Subcutaneous abdominal adipose tissue (tissue), 5 donors: Measurements from ENCODE around the gene ANGEL2.

Source experiments
- H3K27ac ChIP-seq: one replicate; pipeline ENCODE4 v1.7.0; 2013; ENCODE audit warnings: low read depth, mild to moderate bottlenecking, inconsistent platforms, low read length, moderate library complexity
- H3K27me3 ChIP-seq, 5 donors: one replicate each; pipeline ENCODE4 v1.7.0; 2013; ENCODE audit warnings: low read length in 5 of 5, inconsistent platforms in 1 of 5; ENCODE audit not compliant: control insufficient read depth in 5 of 5, insufficient read depth in 4 of 5
- H3K36me3 ChIP-seq, 5 donors: one replicate each; pipeline ENCODE4 v1.7.0; 2013; ENCODE audit warnings: low read length in 5 of 5; ENCODE audit not compliant: control insufficient read depth in 5 of 5, insufficient read depth in 5 of 5
- H3K4me1 ChIP-seq, 5 donors: one replicate each; pipeline ENCODE4 v1.7.0; 2013; ENCODE audit warnings: low read length in 5 of 5, mild to moderate bottlenecking in 3 of 5, moderate library complexity in 1 of 5; ENCODE audit not compliant: control insufficient read depth in 5 of 5, insufficient read depth in 5 of 5
- H3K4me3 ChIP-seq, 5 donors: one replicate each; pipeline ENCODE4 v1.7.0; 2013; ENCODE audit warnings: low read length in 5 of 5, low read depth in 1 of 5
- H3K9ac ChIP-seq, 5 donors: one replicate each; pipeline ENCODE4 v1.7.0; 2013; ENCODE audit warnings: low read length in 5 of 5, mild to moderate bottlenecking in 4 of 5, moderate library complexity in 3 of 5
- H3K9me3 ChIP-seq, 5 donors: one replicate each; pipeline ENCODE4 v1.7.0; 2013; ENCODE audit warnings: low read length in 5 of 5; ENCODE audit not compliant: control insufficient read depth in 5 of 5
- donor health status: healthy.
- donor health status: healthy.
- donor health status: healthy.
- donor health status: healthy.
- donor health status: healthy.

ANGEL2 gene

GRCh38 chr1:212976586-212976985, 39.1 kb downstream of the ANGEL2 start:
- Histone ChIP-seq H3K9ac (no peak overlapping the region), H3K36me3 (no peaks in the 10 kb centered on the region), H3K4me3 (no peak overlapping the region), H3K4me1 (peaks cover 0 to 13% (median 6%) of the 10 kb centered on the region in 5 donors), H3K27ac (no peak overlapping the region), H3K9me3 (no peaks in the 10 kb centered on the region), H3K27me3 (peaks cover 0 to 2% (median 0%) of the 10 kb centered on the region in 5 donors)

DNA sequence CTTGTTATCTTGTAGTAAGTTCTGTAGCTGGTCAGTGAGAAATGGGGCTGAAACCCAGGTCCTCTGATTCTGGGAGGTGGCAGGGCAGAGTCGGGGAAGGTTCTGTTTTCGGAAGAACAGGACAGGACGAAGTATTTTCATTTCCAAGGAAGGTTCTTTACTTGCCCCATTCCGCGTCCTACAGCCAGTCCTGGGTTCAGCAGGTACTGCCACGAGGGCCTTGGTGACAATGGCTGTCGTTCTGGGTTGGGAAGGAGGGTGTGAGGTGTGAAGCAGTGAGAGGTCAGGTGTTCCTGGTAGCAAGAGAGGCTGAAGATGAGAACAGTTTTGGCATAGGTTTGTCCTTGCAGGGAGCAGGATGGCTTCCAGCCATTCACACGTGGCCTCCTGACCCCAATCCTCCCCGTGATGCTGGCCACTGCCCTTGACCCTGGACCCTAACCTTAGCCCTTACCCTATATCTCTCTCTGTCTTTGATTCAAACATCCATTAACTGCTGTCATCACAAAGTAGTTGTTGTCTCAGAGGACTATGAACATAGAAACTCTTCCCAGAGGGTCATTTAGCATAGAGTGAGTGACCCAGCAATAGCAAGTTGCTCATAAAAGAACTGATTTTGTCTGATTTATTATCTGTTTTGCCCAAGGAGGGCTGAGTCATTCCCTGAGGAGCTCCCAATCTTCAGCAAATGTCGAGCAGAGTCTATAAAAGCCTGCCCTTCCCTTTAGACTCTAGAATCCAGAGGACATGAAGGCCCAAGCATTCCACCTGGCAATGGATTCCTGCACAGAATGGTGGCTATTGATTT, 40.4 kb downstream of the ANGEL2 start:
- Histone ChIP-seq H3K27ac (no peak overlapping the region), H3K9ac (no peak overlapping the region), H3K4me1 (peaks cover 0 to 6% (median 6%) of the 10 kb centered on the region in 5 donors), H3K27me3 (peaks cover 0 to 4% (median 0%) of the 10 kb centered on the region in 5 donors), H3K9me3 (no peaks in the 10 kb centered on the region), H3K36me3 (no peaks in the 10 kb centered on the region), H3K4me3 (no peak overlapping the region)

DNA sequence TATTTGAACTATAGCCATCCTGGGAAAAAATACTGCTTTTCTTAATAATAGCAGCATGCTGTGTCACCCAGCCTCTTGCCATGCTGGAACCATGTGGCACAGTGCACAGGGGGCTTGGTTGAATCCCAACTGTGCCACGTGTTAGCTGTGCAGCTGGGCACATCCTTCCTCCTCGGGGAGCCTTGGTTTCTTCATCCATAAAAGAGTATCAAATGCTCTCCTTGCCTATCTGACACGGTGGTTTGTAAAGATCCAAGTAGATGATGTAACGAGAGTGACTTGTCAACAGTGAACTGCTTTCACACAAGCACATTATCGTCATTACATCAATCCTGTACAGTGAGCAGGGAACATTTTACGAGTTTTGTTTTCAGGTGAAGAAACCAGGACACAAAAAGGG, 41.0 kb downstream of the ANGEL2 start:
- H3K27ac ChIP-seq, result no peak overlapping the region
- peaks cover 0 to under 1% (median 0%) of the 10 kb centered on the region in 5 donors for H3K4me1 ChIP-seq
- H3K36me3 ChIP-seq, result no peaks in the 10 kb centered on the region
- no peaks in the 10 kb centered on the region for H3K9me3 ChIP-seq
- peaks cover 0 to 7% (median 2%) of the 10 kb centered on the region in 5 donors for H3K27me3 ChIP-seq
- no peak overlapping the region for H3K9ac ChIP-seq
- H3K4me3 ChIP-seq, result no peak overlapping the region

DNA sequence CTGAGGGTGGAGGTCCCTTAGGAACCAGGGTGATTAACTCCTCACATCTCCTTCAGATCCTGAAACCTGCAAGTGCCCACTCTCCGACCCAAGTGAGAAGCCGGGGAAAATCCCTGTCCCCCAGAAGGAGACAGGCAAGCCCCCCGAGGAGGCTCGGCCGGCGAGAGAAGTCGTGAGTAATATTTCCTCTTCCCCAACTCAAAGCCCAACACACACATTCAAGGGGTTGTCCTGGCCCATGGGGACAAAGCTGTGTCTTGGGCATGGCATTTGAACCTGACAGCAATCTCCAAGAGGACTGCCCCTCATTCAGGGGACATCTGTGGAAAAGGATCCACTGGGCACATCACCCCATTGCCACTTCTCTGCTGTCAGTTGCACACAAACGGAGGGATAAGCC, 41.8 kb downstream of the ANGEL2 start:
- Histone ChIP-seq H3K9ac (no peak overlapping the region), H3K36me3 (no peaks in the 10 kb centered on the region), H3K4me3 (no peak overlapping the region), H3K27ac (no peak overlapping the region), H3K27me3 (peaks cover 0 to 7% (median 2%) of the 10 kb centered on the region in 5 donors), H3K4me1 (no peaks in the 10 kb centered on the region), H3K9me3 (no peaks in the 10 kb centered on the region)

- Histone ChIP-seq H3K36me3 (no peaks in the 10 kb centered on the region), H3K4me1 (no peaks in the 10 kb centered on the region), H3K27me3 (peaks cover 0 to 7% (median 2%) of the 10 kb centered on the region in 5 donors), H3K9ac (no peak overlapping the region), H3K27ac (no peak overlapping the region), H3K9me3 (no peaks in the 10 kb centered on the region), H3K4me3 (no peak overlapping the region)
Measured at GRCh38 chr1:212973426-212973825, 42.2 kb downstream of the ANGEL2 start.

GRCh38 chr1:212971312-212971711, 44.4 kb downstream of the ANGEL2 start:
- Histone ChIP-seq H3K36me3 (no peaks in the 10 kb centered on the region), H3K27ac (no peak overlapping the region)

DNA sequence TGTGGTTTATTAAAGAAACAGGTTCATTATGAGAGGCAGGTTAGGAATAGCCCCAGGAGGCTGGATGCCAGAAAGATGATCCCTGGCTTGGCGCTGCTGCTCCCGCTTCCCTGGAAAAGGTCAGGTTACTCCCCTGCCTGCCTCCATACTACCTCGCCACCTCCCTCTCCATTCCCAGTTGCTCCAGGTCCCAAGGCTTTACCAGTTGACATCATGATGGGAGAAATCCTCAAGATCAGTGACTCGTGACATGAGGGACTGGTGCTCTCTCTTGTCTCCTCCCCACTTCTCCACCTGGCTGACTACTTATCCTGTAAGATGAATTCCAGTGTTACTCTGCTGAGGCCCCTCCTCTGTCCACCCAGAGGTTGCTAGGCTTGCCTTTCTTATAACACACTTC, 45.6 kb downstream of the ANGEL2 start:
- H3K36me3 ChIP-seq, result no peaks in the 10 kb centered on the region
- no peaks in the 10 kb centered on the region for H3K9me3 ChIP-seq
- H3K27ac ChIP-seq, result no peak overlapping the region
- H3K27me3 ChIP-seq, result peaks cover 0 to 10% (median 2%) of the 10 kb centered on the region in 5 donors
- H3K9ac ChIP-seq, result no peak overlapping the region
- no peaks in the 10 kb centered on the region for H3K4me1 ChIP-seq
- H3K4me3 ChIP-seq, result no peak overlapping the region

More at GRCh38 chr1:212971312-212971711, 44.4 kb downstream of the ANGEL2 start:
- no peaks in the 10 kb centered on the region for H3K9me3 ChIP-seq
- H3K27me3 ChIP-seq, result peaks cover 0 to 9% (median 2%) of the 10 kb centered on the region in 5 donors
- H3K4me1 ChIP-seq, result no peaks in the 10 kb centered on the region
- no peak overlapping the region for H3K4me3 ChIP-seq
- H3K9ac ChIP-seq, result no peak overlapping the region

GRCh38 chr1:212968368-212968863, 47.3 kb downstream of the ANGEL2 start:
- Histone ChIP-seq H3K9me3 (no peaks in the 10 kb centered on the region), H3K36me3 (no peaks in the 10 kb centered on the region), H3K9ac (no peak overlapping the region), H3K27me3 (peaks cover 0 to 7% (median 2%) of the 10 kb centered on the region in 5 donors), H3K27ac (no peak overlapping the region), H3K4me3 (no peak overlapping the region), H3K4me1 (no peaks in the 10 kb centered on the region)

DNA sequence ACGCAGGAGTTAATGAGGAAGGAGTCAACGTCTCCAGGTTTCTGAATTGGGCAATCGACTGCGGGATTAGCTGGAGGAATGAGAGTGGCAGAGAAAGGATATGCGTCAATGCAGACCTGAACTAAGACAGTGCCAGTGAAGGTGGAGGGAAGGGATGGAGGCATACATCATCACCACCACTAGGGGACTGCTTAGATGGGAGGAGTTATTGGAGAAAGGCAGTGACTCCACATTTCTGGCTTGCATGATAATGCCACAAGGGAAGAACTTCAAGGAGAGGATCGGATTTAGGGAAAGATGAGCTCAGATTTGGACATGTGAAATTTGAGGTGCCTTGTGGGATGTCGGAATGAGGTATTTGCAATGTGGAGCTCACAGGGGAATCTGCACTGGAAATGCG, 47.9 kb downstream of the ANGEL2 start:
- no peak overlapping the region for H3K9ac ChIP-seq
- H3K27ac ChIP-seq, result no peak overlapping the region
- no peak overlapping the region for H3K4me3 ChIP-seq
- no peaks in the 10 kb centered on the region for H3K36me3 ChIP-seq
- no peaks in the 10 kb centered on the region for H3K4me1 ChIP-seq
- no peaks in the 10 kb centered on the region for H3K9me3 ChIP-seq
- H3K27me3 ChIP-seq, result peaks cover 0 to 7% (median 3%) of the 10 kb centered on the region in 5 donors

DNA sequence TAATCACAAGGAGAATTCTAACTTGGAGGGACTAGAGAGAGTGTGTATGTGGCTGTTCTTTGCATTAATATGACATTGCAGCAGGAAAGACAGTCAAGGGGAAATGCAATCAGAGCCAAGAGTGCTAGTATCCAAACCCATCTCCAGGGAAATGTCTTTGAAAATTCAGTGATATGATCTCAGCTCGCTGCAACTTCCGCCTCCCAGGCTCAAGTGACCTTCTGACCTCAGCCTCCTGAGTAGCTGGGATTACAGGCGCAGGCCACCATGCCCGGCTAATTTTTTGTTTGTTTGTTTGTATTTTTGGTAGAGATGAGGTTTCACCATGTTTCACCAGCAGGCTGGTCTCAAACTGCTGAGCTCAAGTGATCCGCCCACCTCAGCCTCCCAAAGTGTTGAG, 49.1 kb downstream of the ANGEL2 start:
- Histone ChIP-seq H3K4me1 (no peaks in the 10 kb centered on the region), H3K27ac (no peak overlapping the region), H3K9ac (no peak overlapping the region), H3K36me3 (no peaks in the 10 kb centered on the region), H3K27me3 (peaks cover 0 to 7% (median 3%) of the 10 kb centered on the region in 5 donors), H3K9me3 (no peaks in the 10 kb centered on the region), H3K4me3 (no peak overlapping the region)
